ENCODE data around the gene ZBTB7C. TPM values are rescaled to one million over a fixed set of nuclear protein-coding genes. Genes with fewer than 3 reads are reported as not detected.

ZBTB7C gene
- total RNA-seq, 1 experiment from 2014 or later, result 0.32 TPM

GRCh38 chr18:48321536-48321935 lies 87.6 kb downstream of the ZBTB7C start:
- BruUV-seq (replicated peaks), result no TSS peak
- POLR2A ChIA-PET (ENCODE audit: low non-redundant PET), result no interaction called here
- CTCF ChIA-PET, result no interaction called here

GRCh38 chr18:48321121-48321520 lies 88.1 kb downstream of the ZBTB7C start:
- Histone ChIP-seq H3K27me3 (replicated peaks; ENCODE audit: insufficient read depth, low read depth, low read length, poor library complexity) (no peaks in the 10 kb centered on the region), H3K4me1 (ENCODE audit: insufficient read depth, low read length, poor library complexity, severe bottlenecking) (no peaks in the 10 kb centered on the region), H3K27ac (ENCODE audit: low read depth, low read length, poor library complexity, severe bottlenecking) (no peak overlapping the region), H3K4me3 (ENCODE audit: low read depth, low read length, poor library complexity, severe bottlenecking) (no peak overlapping the region), H3K36me3 (ENCODE audit: insufficient read depth, low read length, poor library complexity, severe bottlenecking) (no peaks in the 10 kb centered on the region), H3K9me3 (ENCODE audit: low read depth, low read length, poor library complexity, severe bottlenecking) (no peaks in the 10 kb centered on the region)
- ChIA-PET POLR2A (ENCODE audit: low non-redundant PET) (interaction anchor here (0.7 kb wide), 1 partner anchor 19 kb away, joined by 4 read pairs; no protein-coding TSS in a partner anchor), CTCF (no interaction called here)
- intact Hi-C loops (cut with micrococcal nuclease; ENCODE audit: unreplicated experiment), result no loop called here
- TF ChIP-seq CTCF (conservative IDR thresholded peaks at IDR 0.05; ENCODE audit: low read depth, low read length) (no peak), EZH2 (IDR thresholded peaks at IDR 0.05; ENCODE audit: borderline replicate concordance, low read depth, low read length, poor library complexity, severe bottlenecking) (no peak)
- BruUV-seq (replicated peaks), result no TSS peak
- DNase-seq (ENCODE audit: low spot score), result no peak

More at GRCh38 chr18:48321536-48321935, 87.6 kb downstream of the ZBTB7C start:
- DNase-seq (ENCODE audit: low spot score), result no peak
- no peaks in the 10 kb centered on the region for H3K36me3 ChIP-seq (ENCODE audit: insufficient read depth, low read length, poor library complexity, severe bottlenecking)
- TF ChIP-seq EZH2 (IDR thresholded peaks at IDR 0.05; ENCODE audit: borderline replicate concordance, low read depth, low read length, poor library complexity, severe bottlenecking) (no peak), CTCF (conservative IDR thresholded peaks at IDR 0.05; ENCODE audit: low read depth, low read length) (no peak)
- H3K4me1 ChIP-seq (ENCODE audit: insufficient read depth, low read length, poor library complexity, severe bottlenecking), result no peaks in the 10 kb centered on the region
- H3K27ac ChIP-seq (ENCODE audit: low read depth, low read length, poor library complexity, severe bottlenecking), result no peak overlapping the region
- H3K27me3 ChIP-seq (replicated peaks; ENCODE audit: insufficient read depth, low read depth, low read length, poor library complexity), result no peaks in the 10 kb centered on the region
- intact Hi-C loops (cut with micrococcal nuclease; ENCODE audit: unreplicated experiment), result no loop called here
- no peaks in the 10 kb centered on the region for H3K9me3 ChIP-seq (ENCODE audit: low read depth, low read length, poor library complexity, severe bottlenecking)
- no peak overlapping the region for H3K4me3 ChIP-seq (ENCODE audit: low read depth, low read length, poor library complexity, severe bottlenecking)

DNA sequence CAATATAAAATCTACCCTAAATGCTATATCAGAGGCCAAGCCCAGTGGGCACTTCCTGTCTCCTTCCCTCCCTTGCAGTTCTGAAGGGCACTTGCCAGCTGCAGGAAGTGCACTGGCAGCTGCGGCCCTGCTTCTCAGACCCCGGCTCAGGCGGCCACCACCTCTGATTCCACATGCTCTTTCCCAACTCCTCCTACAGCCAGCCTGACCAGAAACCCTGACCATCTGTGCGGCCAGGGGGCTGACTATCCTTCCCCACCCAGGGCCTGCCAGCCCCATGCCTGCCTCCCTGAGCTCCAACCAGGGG lies 88.6 kb downstream of the ZBTB7C start:
- intact Hi-C loops (cut with micrococcal nuclease; ENCODE audit: unreplicated experiment), result no loop called here
- Histone ChIP-seq H3K36me3 (ENCODE audit: insufficient read depth, low read length, poor library complexity, severe bottlenecking) (no peaks in the 10 kb centered on the region), H3K9me3 (ENCODE audit: low read depth, low read length, poor library complexity, severe bottlenecking) (no peaks in the 10 kb centered on the region), H3K4me1 (ENCODE audit: insufficient read depth, low read length, poor library complexity, severe bottlenecking) (no peaks in the 10 kb centered on the region), H3K27me3 (replicated peaks; ENCODE audit: insufficient read depth, low read depth, low read length, poor library complexity) (no peaks in the 10 kb centered on the region), H3K4me3 (ENCODE audit: low read depth, low read length, poor library complexity, severe bottlenecking) (no peak overlapping the region), H3K27ac (ENCODE audit: low read depth, low read length, poor library complexity, severe bottlenecking) (no peak overlapping the region)
- no TSS peak for BruUV-seq (replicated peaks)
- TF ChIP-seq CTCF (conservative IDR thresholded peaks at IDR 0.05; ENCODE audit: low read depth, low read length) (no peak), EZH2 (IDR thresholded peaks at IDR 0.05; ENCODE audit: borderline replicate concordance, low read depth, low read length, poor library complexity, severe bottlenecking) (no peak)
- CTCF ChIA-PET, result no interaction called here
- DNase-seq (ENCODE audit: low spot score), result no peak
- POLR2A ChIA-PET (ENCODE audit: low non-redundant PET), result interaction anchor here (0.7 kb wide), 1 partner anchor 20 kb away, joined by 4 read pairs; no protein-coding TSS in a partner anchor
